ENCODE data around the gene HLTF.

The HLTF gene

GRCh38 chr3:149019580-149019979 is 66.8 kb downstream of the HLTF start:
- DNase-seq = no peak
- TF ChIP-seq GATA1 (IDR thresholded peaks at IDR 0.05; ENCODE audit: low read depth, low read length) = no peak
- no peak for TF ChIP-seq POLR2A (IDR thresholded peaks at IDR 0.05; ENCODE audit: low read length)

- TF ChIP-seq POLR2A (IDR thresholded peaks at IDR 0.05; ENCODE audit: low read length) (no peak), GATA1 (IDR thresholded peaks at IDR 0.05; ENCODE audit: low read depth, low read length) (no peak)
These were observed 68.1 kb downstream of the HLTF start for GRCh38 chr3:149018247-149018646.

GRCh38 chr3:149016669-149017541 is 69.4 kb downstream of the HLTF start:
- no peak for DNase-seq
- no peak for TF ChIP-seq POLR2A (IDR thresholded peaks at IDR 0.05; ENCODE audit: low read length)
- TF ChIP-seq GATA1 (IDR thresholded peaks at IDR 0.05; ENCODE audit: low read depth, low read length) = no peak

More at GRCh38 chr3:149018247-149018646, 68.1 kb downstream of the HLTF start:
- no peak for DNase-seq

GRCh38 chr3:149016242-149016641 is 70.1 kb downstream of the HLTF start:
- DNase-seq = no peak
- TF ChIP-seq POLR2A (IDR thresholded peaks at IDR 0.05; ENCODE audit: low read length) = no peak
- no peak for TF ChIP-seq GATA1 (IDR thresholded peaks at IDR 0.05; ENCODE audit: low read depth, low read length)

- TF ChIP-seq POLR2A (IDR thresholded peaks at IDR 0.05; ENCODE audit: low read length) (no peak), GATA1 (IDR thresholded peaks at IDR 0.05; ENCODE audit: low read depth, low read length) (no peak)
- DNase-seq = no peak
These were observed 70.9 kb downstream of the HLTF start for GRCh38 chr3:149015393-149015792.

GRCh38 chr3:149013726-149014125 is 72.6 kb downstream of the HLTF start:
- TF ChIP-seq POLR2A (IDR thresholded peaks at IDR 0.05; ENCODE audit: low read length) (no peak), GATA1 (IDR thresholded peaks at IDR 0.05; ENCODE audit: low read depth, low read length) (no peak)
- no peak for DNase-seq

- TF ChIP-seq POLR2A (IDR thresholded peaks at IDR 0.05; ENCODE audit: low read length) (no peak), GATA1 (IDR thresholded peaks at IDR 0.05; ENCODE audit: low read depth, low read length) (no peak)
- DNase-seq = no peak
These were observed 74.7 kb downstream of the HLTF start for GRCh38 chr3:149011676-149012075.

GRCh38 chr3:149010966-149011365 is 75.4 kb downstream of the HLTF start:
- no peak for TF ChIP-seq GATA1 (IDR thresholded peaks at IDR 0.05; ENCODE audit: low read depth, low read length)
- TF ChIP-seq POLR2A (IDR thresholded peaks at IDR 0.05; ENCODE audit: low read length) = no peak
- DNase-seq = no peak

- no peak for DNase-seq
- TF ChIP-seq GATA1 (IDR thresholded peaks at IDR 0.05; ENCODE audit: low read depth, low read length) = no peak
- TF ChIP-seq POLR2A (IDR thresholded peaks at IDR 0.05; ENCODE audit: low read length) = no peak
These were observed 75.8 kb downstream of the HLTF start for GRCh38 chr3:149010504-149010951.

- no peak for DNase-seq
- TF ChIP-seq POLR2A (IDR thresholded peaks at IDR 0.05; ENCODE audit: low read length) = no peak
- TF ChIP-seq GATA1 (IDR thresholded peaks at IDR 0.05; ENCODE audit: low read depth, low read length) = no peak
These were observed 76.6 kb downstream of the HLTF start for GRCh38 chr3:149009732-149010131.

- TF ChIP-seq GATA1 (IDR thresholded peaks at IDR 0.05; ENCODE audit: low read depth, low read length) (no peak), POLR2A (IDR thresholded peaks at IDR 0.05; ENCODE audit: low read length) (no peak)
- DNase-seq = no peak
These were observed 78.6 kb downstream of the HLTF start for GRCh38 chr3:149007567-149008257.

- DNase-seq = no peak
- TF ChIP-seq GATA1 (IDR thresholded peaks at IDR 0.05; ENCODE audit: low read depth, low read length) (no peak), POLR2A (IDR thresholded peaks at IDR 0.05; ENCODE audit: low read length) (no peak)
These were observed 80.9 kb downstream of the HLTF start for GRCh38 chr3:149005416-149005815.

- TF ChIP-seq POLR2A (IDR thresholded peaks at IDR 0.05; ENCODE audit: low read length) (no peak), GATA1 (IDR thresholded peaks at IDR 0.05; ENCODE audit: low read depth, low read length) (no peak)
- no peak for DNase-seq
These were observed 81.7 kb downstream of the HLTF start for GRCh38 chr3:149004622-149005021.

- DNase-seq = no peak
These were observed 82.6 kb downstream of the HLTF start for GRCh38 chr3:149003653-149004305.

More at GRCh38 chr3:149003653-149004305, 82.6 kb downstream of the HLTF start:
- no peak for TF ChIP-seq POLR2A (IDR thresholded peaks at IDR 0.05; ENCODE audit: low read length)
- TF ChIP-seq GATA1 (IDR thresholded peaks at IDR 0.05; ENCODE audit: low read depth, low read length) = no peak

Data from erythroblast (primary cell).